Measurements from ENCODE around the gene PTPN21. TPM values are rescaled to one million over a fixed set of nuclear protein-coding genes. Genes with fewer than 3 reads are reported as not detected.

The PTPN21 gene
- total RNA-seq, 1 donor from 2014 or later, result 63.0 TPM

DNA sequence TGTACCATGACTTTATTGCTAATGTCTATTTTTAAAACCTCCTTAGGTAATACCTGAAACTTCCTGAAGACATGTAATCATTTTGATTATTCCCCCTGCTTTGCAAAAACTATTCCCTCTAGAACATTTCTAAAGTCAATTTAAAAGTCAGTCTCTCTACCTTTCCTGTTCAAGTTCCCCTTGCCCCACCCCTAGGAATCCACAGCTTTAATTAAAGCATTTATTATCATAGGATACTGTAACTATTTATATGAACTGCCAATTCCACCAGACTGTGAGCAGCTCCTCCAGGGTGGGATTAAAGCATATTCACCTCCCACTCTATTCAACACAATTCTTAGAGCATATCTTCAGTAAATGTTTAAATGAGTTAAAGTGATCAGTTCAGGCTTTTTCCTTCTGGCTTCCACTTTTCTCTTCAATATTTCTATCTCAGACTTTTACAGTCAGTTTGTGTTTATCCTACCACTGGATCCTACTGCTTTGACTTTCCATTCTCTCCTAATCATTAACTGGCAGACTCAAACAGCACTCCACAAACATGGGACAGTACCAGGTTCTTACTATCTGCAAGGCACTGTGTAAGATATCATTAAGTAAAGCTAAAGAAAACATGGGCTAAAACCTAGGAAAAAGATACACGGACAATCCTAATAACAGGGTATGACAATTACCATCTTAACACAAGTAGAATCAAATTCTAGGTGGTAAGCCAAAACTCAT is 39.1 kb downstream of the PTPN21 start:
- TF ChIP-seq, protein P1, sequence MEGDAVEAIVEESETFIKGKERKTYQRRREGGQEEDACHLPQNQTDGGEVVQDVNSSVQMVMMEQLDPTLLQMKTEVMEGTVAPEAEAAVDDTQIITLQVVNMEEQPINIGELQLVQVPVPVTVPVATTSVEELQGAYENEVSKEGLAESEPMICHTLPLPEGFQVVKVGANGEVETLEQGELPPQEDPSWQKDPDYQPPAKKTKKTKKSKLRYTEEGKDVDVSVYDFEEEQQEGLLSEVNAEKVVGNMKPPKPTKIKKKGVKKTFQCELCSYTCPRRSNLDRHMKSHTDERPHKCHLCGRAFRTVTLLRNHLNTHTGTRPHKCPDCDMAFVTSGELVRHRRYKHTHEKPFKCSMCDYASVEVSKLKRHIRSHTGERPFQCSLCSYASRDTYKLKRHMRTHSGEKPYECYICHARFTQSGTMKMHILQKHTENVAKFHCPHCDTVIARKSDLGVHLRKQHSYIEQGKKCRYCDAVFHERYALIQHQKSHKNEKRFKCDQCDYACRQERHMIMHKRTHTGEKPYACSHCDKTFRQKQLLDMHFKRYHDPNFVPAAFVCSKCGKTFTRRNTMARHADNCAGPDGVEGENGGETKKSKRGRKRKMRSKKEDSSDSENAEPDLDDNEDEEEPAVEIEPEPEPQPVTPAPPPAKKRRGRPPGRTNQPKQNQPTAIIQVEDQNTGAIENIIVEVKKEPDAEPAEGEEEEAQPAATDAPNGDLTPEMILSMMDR (IDR thresholded peaks at IDR 0.05; ENCODE audit: partially characterized antibody, unreplicated experiment), result no peak
- H3K4me1 Mint-ChIP-seq (ENCODE audit: low read depth, unreplicated experiment), result peaks cover 4% of the 10 kb centered on the region
- H3K27ac Mint-ChIP-seq (ENCODE audit: unreplicated experiment), result no peak overlapping the region

DNA sequence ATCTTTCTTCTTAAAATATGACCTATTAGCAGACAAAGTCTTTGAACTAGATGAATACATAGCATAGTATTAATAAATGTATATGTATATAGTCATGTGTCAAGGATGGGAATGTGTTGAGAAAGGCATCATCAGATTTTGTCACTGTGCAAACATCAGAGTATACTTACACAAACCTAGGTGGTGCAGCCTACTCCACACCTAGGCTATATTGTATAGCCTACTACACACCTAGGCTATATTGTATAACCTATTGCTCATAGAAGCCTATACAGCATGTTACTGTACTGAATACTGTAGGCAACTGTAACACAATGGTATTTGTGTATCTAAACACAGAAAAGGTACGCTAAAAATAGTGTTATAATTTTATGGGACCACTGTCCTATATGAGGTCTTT is 47.6 kb downstream of the PTPN21 start:
- Mint-ChIP-seq H3K27ac (ENCODE audit: unreplicated experiment) (no peak overlapping the region), H3K9me3 (ENCODE audit: unreplicated experiment) (no peaks in the 10 kb centered on the region), H3K4me3 (ENCODE audit: unreplicated experiment) (no peak overlapping the region), H3K4me1 (ENCODE audit: low read depth, unreplicated experiment) (no peaks in the 10 kb centered on the region), H3K27me3 (ENCODE audit: unreplicated experiment) (peaks cover 2% of the 10 kb centered on the region), H3K36me3 (ENCODE audit: unreplicated experiment) (no peaks in the 10 kb centered on the region)
- DNase-seq, result no peak
- TF ChIP-seq, protein P1 (IDR thresholded peaks at IDR 0.05; ENCODE audit: partially characterized antibody, unreplicated experiment), result no peak

More for the DNA sequence above, 39.1 kb downstream of the PTPN21 start:
- Mint-ChIP-seq H3K36me3 (ENCODE audit: unreplicated experiment) (no peaks in the 10 kb centered on the region), H3K4me3 (ENCODE audit: unreplicated experiment) (no peak overlapping the region), H3K27me3 (ENCODE audit: unreplicated experiment) (peaks cover 2% of the 10 kb centered on the region), H3K9me3 (ENCODE audit: unreplicated experiment) (no peaks in the 10 kb centered on the region)
- DNase-seq, result no peak

DNA sequence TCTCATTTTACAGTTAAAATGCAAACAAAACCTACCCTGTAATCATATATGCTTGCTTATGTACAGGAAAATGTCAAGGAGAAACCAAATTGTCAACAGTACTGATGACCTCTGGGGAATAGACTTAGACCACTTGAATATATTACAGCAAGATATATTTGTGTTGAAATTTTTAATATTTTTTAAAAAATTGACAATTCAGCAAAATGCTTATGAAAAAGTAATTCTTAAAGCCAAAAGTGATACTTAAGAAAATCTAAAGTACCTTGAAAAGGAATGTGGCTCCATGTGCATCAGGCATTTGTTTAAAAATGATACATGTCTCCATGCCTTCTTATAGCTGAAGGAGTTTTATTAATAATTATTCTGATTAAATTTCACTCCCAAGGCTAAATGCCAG is 49.2 kb downstream of the PTPN21 start:
- H3K36me3 Mint-ChIP-seq (ENCODE audit: unreplicated experiment), result no peaks in the 10 kb centered on the region
- no peaks in the 10 kb centered on the region for H3K27me3 Mint-ChIP-seq (ENCODE audit: unreplicated experiment)
- H3K4me3 Mint-ChIP-seq (ENCODE audit: unreplicated experiment), result no peak overlapping the region
- no peaks in the 10 kb centered on the region for H3K4me1 Mint-ChIP-seq (ENCODE audit: low read depth, unreplicated experiment)
- H3K27ac Mint-ChIP-seq (ENCODE audit: unreplicated experiment), result no peak overlapping the region
- no peaks in the 10 kb centered on the region for H3K9me3 Mint-ChIP-seq (ENCODE audit: unreplicated experiment)
- no peak for DNase-seq
- TF ChIP-seq, protein P1 (IDR thresholded peaks at IDR 0.05; ENCODE audit: partially characterized antibody, unreplicated experiment), result no peak

DNA sequence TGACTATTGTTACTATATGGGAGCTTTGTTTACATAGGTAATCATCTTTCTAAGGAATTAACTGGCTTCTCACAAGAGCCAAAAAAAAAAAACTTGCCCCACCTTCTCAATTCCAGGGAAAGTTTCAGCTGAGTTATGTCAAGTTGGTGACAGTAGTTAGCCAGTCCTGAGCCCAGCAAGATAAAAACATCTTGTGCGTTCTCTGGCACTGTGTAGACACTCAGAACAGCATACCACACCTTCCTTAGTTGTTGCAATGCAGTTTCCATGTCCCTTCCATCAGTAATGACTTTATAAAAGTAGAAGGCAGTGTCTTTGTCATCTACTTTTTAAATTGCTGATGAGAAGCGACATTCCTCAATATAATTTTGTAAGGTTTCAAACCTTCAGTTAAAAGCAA is 50.2 kb downstream of the PTPN21 start:
- no peaks in the 10 kb centered on the region for H3K36me3 Mint-ChIP-seq (ENCODE audit: unreplicated experiment)
- H3K9me3 Mint-ChIP-seq (ENCODE audit: unreplicated experiment), result no peaks in the 10 kb centered on the region
- H3K27me3 Mint-ChIP-seq (ENCODE audit: unreplicated experiment), result no peaks in the 10 kb centered on the region
- H3K27ac Mint-ChIP-seq (ENCODE audit: unreplicated experiment), result no peak overlapping the region
- TF ChIP-seq, protein P1 (IDR thresholded peaks at IDR 0.05; ENCODE audit: partially characterized antibody, unreplicated experiment), result no peak
- H3K4me1 Mint-ChIP-seq (ENCODE audit: low read depth, unreplicated experiment), result no peaks in the 10 kb centered on the region
- no peak overlapping the region for H3K4me3 Mint-ChIP-seq (ENCODE audit: unreplicated experiment)
- no peak for DNase-seq

DNA sequence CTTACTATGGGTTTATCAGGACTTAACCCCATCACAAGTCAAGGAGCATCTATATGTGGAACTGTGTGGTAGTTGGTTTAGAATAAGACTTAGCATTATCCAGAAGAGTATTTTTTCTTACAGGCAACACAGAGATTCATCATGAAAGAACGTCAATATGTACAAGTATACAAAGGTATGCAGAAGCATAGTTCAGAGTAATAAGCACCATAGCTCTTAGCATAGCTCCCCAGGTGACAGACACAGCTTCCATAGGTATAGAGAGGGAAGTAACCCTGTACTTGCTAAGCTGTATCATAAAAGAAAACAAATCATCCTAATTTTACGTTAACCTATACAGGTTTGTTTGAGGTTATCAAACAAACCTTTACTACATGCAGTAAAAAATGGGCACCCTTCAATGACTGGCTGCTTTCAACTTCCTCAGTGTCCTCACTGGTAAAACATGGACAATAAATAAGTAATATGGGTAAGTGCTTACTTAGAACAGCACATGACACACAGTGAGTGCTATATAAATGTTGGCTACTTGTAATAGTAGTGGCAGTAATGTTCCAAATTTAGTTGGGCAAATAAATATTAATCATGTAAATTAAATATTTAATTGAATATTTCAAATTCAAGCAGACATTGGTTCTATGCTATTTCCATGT is 50.9 kb downstream of the PTPN21 start:
- Mint-ChIP-seq H3K36me3 (ENCODE audit: unreplicated experiment) (no peaks in the 10 kb centered on the region), H3K4me1 (ENCODE audit: low read depth, unreplicated experiment) (no peaks in the 10 kb centered on the region), H3K9me3 (ENCODE audit: unreplicated experiment) (no peaks in the 10 kb centered on the region), H3K4me3 (ENCODE audit: unreplicated experiment) (no peak overlapping the region), H3K27me3 (ENCODE audit: unreplicated experiment) (no peaks in the 10 kb centered on the region), H3K27ac (ENCODE audit: unreplicated experiment) (no peak overlapping the region)
- TF ChIP-seq, protein P1 (IDR thresholded peaks at IDR 0.05; ENCODE audit: partially characterized antibody, unreplicated experiment), result no peak
- no peak for DNase-seq
